ENCODE data around the gene FANCB. TPM values are rescaled to one million over a fixed set of nuclear protein-coding genes. Genes with fewer than 3 reads are reported as not detected.

FANCB gene
- total RNA-seq, 4 donors from 2014 or later: 0.68 to 1.9 (median 1.6) TPM; not detected in 1

GRCh38 chrX:14899607-14900006, 26.7 kb upstream of the FANCB start:
- no peaks in the 10 kb centered on the region for H3K36me3 ChIP-seq
- DNase-seq: no peak
- in situ Hi-C loops (cut with MboI; ENCODE audit: low pct_ligation_motif_present in 1 of 4, low pct_unique_long_range_greater_than_20kb in 1 of 4, low sequenced_read_pairs in 3 of 4) (no loop called here), intact Hi-C loops (cut with DNase I; ENCODE audit: low total_unique reads) (no loop called here)
- H3K27me3 ChIP-seq: no peaks in the 10 kb centered on the region
- H3K27ac ChIP-seq: no peak overlapping the region
- no peaks in the 10 kb centered on the region for H3K4me1 ChIP-seq
- no peak overlapping the region for H3K4me3 ChIP-seq
- no peak for TF ChIP-seq POLR2A (IDR thresholded peaks at IDR 0.05)
- no peak for TF ChIP-seq EP300 (IDR thresholded peaks at IDR 0.05; ENCODE audit: low read depth)
- H3K9me3 ChIP-seq: no peaks in the 10 kb centered on the region

GRCh38 chrX:14897042-14897441, 24.2 kb upstream of the FANCB start:
- Histone ChIP-seq H3K9me3 (no peaks in the 10 kb centered on the region), H3K4me3 (no peak overlapping the region), H3K27me3 (no peaks in the 10 kb centered on the region), H3K4me1 (no peaks in the 10 kb centered on the region), H3K36me3 (no peaks in the 10 kb centered on the region), H3K27ac (no peak overlapping the region)
- intact Hi-C loops (cut with DNase I; ENCODE audit: low total_unique reads) (no loop called here), in situ Hi-C loops (cut with MboI; ENCODE audit: low pct_ligation_motif_present in 1 of 4, low pct_unique_long_range_greater_than_20kb in 1 of 4, low sequenced_read_pairs in 3 of 4) (no loop called here)
- WGBS, 2 donors (ENCODE audit: low coverage in 1 of 2): 77 to 90% methylated on average over 1 to 2 of the region's 2 CpGs
- TF ChIP-seq EP300 (IDR thresholded peaks at IDR 0.05; ENCODE audit: low read depth) (no peak), POLR2AphosphoS5 (IDR thresholded peaks at IDR 0.05) (no peak), POLR2A (IDR thresholded peaks at IDR 0.05) (no peak)
- TF ChIP-seq, protein P1, sequence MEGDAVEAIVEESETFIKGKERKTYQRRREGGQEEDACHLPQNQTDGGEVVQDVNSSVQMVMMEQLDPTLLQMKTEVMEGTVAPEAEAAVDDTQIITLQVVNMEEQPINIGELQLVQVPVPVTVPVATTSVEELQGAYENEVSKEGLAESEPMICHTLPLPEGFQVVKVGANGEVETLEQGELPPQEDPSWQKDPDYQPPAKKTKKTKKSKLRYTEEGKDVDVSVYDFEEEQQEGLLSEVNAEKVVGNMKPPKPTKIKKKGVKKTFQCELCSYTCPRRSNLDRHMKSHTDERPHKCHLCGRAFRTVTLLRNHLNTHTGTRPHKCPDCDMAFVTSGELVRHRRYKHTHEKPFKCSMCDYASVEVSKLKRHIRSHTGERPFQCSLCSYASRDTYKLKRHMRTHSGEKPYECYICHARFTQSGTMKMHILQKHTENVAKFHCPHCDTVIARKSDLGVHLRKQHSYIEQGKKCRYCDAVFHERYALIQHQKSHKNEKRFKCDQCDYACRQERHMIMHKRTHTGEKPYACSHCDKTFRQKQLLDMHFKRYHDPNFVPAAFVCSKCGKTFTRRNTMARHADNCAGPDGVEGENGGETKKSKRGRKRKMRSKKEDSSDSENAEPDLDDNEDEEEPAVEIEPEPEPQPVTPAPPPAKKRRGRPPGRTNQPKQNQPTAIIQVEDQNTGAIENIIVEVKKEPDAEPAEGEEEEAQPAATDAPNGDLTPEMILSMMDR (IDR thresholded peaks at IDR 0.05): no peak
- DNase-seq: no peak

GRCh38 chrX:14896273-14896672, 23.4 kb upstream of the FANCB start:
- H3K27ac ChIP-seq: no peak overlapping the region
- intact Hi-C loops (cut with DNase I; ENCODE audit: low total_unique reads) (no loop called here), in situ Hi-C loops (cut with MboI; ENCODE audit: low pct_ligation_motif_present in 1 of 4, low pct_unique_long_range_greater_than_20kb in 1 of 4, low sequenced_read_pairs in 3 of 4) (no loop called here)
- TF ChIP-seq EP300 (IDR thresholded peaks at IDR 0.05; ENCODE audit: low read depth) (no peak), POLR2A (IDR thresholded peaks at IDR 0.05) (no peak), POLR2AphosphoS5 (IDR thresholded peaks at IDR 0.05) (no peak)
- TF ChIP-seq, protein P1 (IDR thresholded peaks at IDR 0.05): no peak
- no peaks in the 10 kb centered on the region for H3K27me3 ChIP-seq
- no peak overlapping the region for H3K4me3 ChIP-seq
- 82 to 100% methylated on average over 1 to 2 of the region's 2 CpGs for WGBS, 2 donors (ENCODE audit: low coverage in 1 of 2)
- H3K9me3 ChIP-seq: no peaks in the 10 kb centered on the region
- no peaks in the 10 kb centered on the region for H3K36me3 ChIP-seq
- DNase-seq: no peak
- no peaks in the 10 kb centered on the region for H3K4me1 ChIP-seq

DNA sequence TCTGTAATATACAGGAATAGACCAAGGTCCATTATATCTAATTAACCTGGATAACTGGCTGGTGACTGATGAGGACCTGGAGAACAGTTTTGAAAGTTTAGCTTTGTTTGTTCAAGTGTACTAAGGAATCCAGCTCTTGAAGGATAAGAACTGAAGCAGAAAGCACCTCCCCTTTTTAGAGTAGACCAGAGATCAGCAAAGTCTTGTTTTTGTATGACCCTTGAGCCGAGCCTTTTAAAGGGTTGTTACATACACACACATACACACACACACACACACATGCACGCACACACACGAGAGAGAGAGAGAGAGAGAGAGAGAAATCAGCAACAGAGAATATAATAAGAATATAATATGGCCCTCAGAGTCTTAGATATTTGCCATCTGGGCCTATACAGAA, 13.4 kb upstream of the FANCB start:
- Histone ChIP-seq H3K4me3 (no peak overlapping the region), H3K27ac (no peak overlapping the region), H3K4me1 (no peaks in the 10 kb centered on the region), H3K9me3 (no peaks in the 10 kb centered on the region), H3K27me3 (no peaks in the 10 kb centered on the region), H3K36me3 (no peaks in the 10 kb centered on the region)
- DNase-seq: no peak
- intact Hi-C loops (cut with DNase I; ENCODE audit: low total_unique reads): no loop called here
- TF ChIP-seq, protein P1 (IDR thresholded peaks at IDR 0.05): no peak
- TF ChIP-seq POLR2AphosphoS5 (IDR thresholded peaks at IDR 0.05): no peak
- no peak for TF ChIP-seq POLR2A (IDR thresholded peaks at IDR 0.05)
- TF ChIP-seq EP300 (IDR thresholded peaks at IDR 0.05; ENCODE audit: low read depth): no peak
- in situ Hi-C loops (cut with MboI; ENCODE audit: low pct_ligation_motif_present in 1 of 4, low pct_unique_long_range_greater_than_20kb in 1 of 4, low sequenced_read_pairs in 3 of 4): no loop called here
- 69 to 100% methylated on average over 1 to 3 of the region's 3 CpGs for WGBS, 2 donors (ENCODE audit: low coverage in 1 of 2)

GRCh38 chrX:14884714-14885113, 11.8 kb upstream of the FANCB start:
- Histone ChIP-seq H3K27me3 (no peaks in the 10 kb centered on the region), H3K27ac (no peak overlapping the region), H3K36me3 (no peaks in the 10 kb centered on the region), H3K4me3 (no peak overlapping the region), H3K4me1 (no peaks in the 10 kb centered on the region), H3K9me3 (no peaks in the 10 kb centered on the region)
- TF ChIP-seq EP300 (IDR thresholded peaks at IDR 0.05; ENCODE audit: low read depth) (no peak), POLR2A (IDR thresholded peaks at IDR 0.05) (no peak), POLR2AphosphoS5 (IDR thresholded peaks at IDR 0.05) (no peak)
- TF ChIP-seq, protein P1 (IDR thresholded peaks at IDR 0.05): no peak
- in situ Hi-C loops (cut with MboI; ENCODE audit: low pct_ligation_motif_present in 1 of 4, low pct_unique_long_range_greater_than_20kb in 1 of 4, low sequenced_read_pairs in 3 of 4): no loop called here
- intact Hi-C loops (cut with DNase I; ENCODE audit: low total_unique reads): no loop called here
- 65% methylated on average over 1 of the region's 1 CpG; no CpG with 5 or more reads in 1 of the 2 donors for WGBS, 2 donors (ENCODE audit: low coverage in 1 of 2)
- DNase-seq: no peak
